Lung (tissue), 12 donors: Measurements from ENCODE around the gene GOLT1A. TPM values are rescaled to one million over a fixed set of nuclear protein-coding genes. Genes with fewer than 3 reads are reported as not detected.

ENCODE experiments used
- ATAC-seq: fragments of 200-7000 bp; cut with Tn5 transposase; one replicate; pipeline ENCODE4 v1.9.1; 2020; ENCODE audit warnings: moderate number of reproducible peaks; ENCODE audit not compliant: insufficient read depth, low FRiP score
- DNase-seq, 3 donors: peaks; one replicate each; pipeline ENCODE4 v3.0.0-alpha.2; 2013 to 2017
- H3K27ac ChIP-seq, 2 donors: one replicate each; pipeline ENCODE4 v1.5.1; 2013; ENCODE audit warnings: mild to moderate bottlenecking in 2 of 2, moderate library complexity in 2 of 2, control low read depth in 1 of 2, inconsistent platforms in 1 of 2, low read depth in 1 of 2, low read length in 1 of 2
- H3K27me3 ChIP-seq, 3 donors: one replicate each; pipeline ENCODE4 v1.5.1; 2013; ENCODE audit warnings: low read length in 2 of 3; ENCODE audit not compliant: control insufficient read depth in 3 of 3, insufficient read depth in 3 of 3
- H3K36me3 ChIP-seq, 4 donors: one replicate each; pipeline ENCODE4 v1.5.1; 2013; ENCODE audit warnings: low read length in 4 of 4, mild to moderate bottlenecking in 1 of 4, moderate library complexity in 1 of 4; ENCODE audit not compliant: control insufficient read depth in 4 of 4, insufficient read depth in 4 of 4
- H3K4me1 ChIP-seq, 5 donors: one replicate each; pipeline ENCODE4 v1.5.1; 2013; ENCODE audit warnings: low read length in 5 of 5, mild to moderate bottlenecking in 2 of 5, moderate library complexity in 1 of 5; ENCODE audit not compliant: control insufficient read depth in 5 of 5, insufficient read depth in 5 of 5
- H3K4me3 ChIP-seq: one replicate; pipeline ENCODE4 v1.5.1; 2013; ENCODE audit warnings: mild to moderate bottlenecking, control low read depth, moderate library complexity
- H3K9ac ChIP-seq, 2 donors: one replicate each; pipeline ENCODE4 v1.5.1; 2013; ENCODE audit warnings: low read length in 2 of 2, control low read depth in 1 of 2; ENCODE audit not compliant: insufficient read depth in 1 of 2
- H3K9me3 ChIP-seq, 4 donors: one replicate each; pipeline ENCODE4 v1.5.1; 2013; ENCODE audit warnings: low read length in 3 of 4, mild to moderate bottlenecking in 1 of 4, moderate library complexity in 1 of 4; ENCODE audit not compliant: control insufficient read depth in 4 of 4, insufficient read depth in 3 of 4
- WGBS, 2 donors: extraction: QIAGEN DNeasy Blood & Tissue Kit; methylation state at CpG; one replicate each; pipeline ENCODE4 v1.1.7; 2013; 5-methylcytosine and 5-hydroxymethylcytosine counted together
- polyA plus RNA-seq, 2 donors: library from polyadenylated mRNA; stranded (reverse); fragments of 200-250 nt; gene quantifications; one replicate each; pipeline ENCODE4 v1.2.1, GENCODE V29; 2013
- total RNA-seq, 2 donors: library from RNA; depleted of rRNA in 1 of 2; stranded (reverse); fragments of >200 nt in 1 of 2; gene quantifications; one replicate each; pipeline ENCODE4 v1.2.1, GENCODE V29; 2014 to 2021
- TF ChIP-seq, protein P1 (sequence below): IDR thresholded peaks from 2 replicates; pipeline ENCODE4 v1.5.1; 2012; ENCODE audit warnings: mild to moderate bottlenecking; ENCODE audit errors: control extremely low read depth, extremely low read depth
- donor health status: control.
- donor health status: control.
- donor health status: Bipolar disorder and iron deficiency.
- donor health status: healthy.
- donor health status: DM: yes; HTN: yes; CAD: no.

GOLT1A gene
- total and polyA plus RNA-seq, 4 donors, result 4.1 to 23.8 (median 7.7) TPM

DNA sequence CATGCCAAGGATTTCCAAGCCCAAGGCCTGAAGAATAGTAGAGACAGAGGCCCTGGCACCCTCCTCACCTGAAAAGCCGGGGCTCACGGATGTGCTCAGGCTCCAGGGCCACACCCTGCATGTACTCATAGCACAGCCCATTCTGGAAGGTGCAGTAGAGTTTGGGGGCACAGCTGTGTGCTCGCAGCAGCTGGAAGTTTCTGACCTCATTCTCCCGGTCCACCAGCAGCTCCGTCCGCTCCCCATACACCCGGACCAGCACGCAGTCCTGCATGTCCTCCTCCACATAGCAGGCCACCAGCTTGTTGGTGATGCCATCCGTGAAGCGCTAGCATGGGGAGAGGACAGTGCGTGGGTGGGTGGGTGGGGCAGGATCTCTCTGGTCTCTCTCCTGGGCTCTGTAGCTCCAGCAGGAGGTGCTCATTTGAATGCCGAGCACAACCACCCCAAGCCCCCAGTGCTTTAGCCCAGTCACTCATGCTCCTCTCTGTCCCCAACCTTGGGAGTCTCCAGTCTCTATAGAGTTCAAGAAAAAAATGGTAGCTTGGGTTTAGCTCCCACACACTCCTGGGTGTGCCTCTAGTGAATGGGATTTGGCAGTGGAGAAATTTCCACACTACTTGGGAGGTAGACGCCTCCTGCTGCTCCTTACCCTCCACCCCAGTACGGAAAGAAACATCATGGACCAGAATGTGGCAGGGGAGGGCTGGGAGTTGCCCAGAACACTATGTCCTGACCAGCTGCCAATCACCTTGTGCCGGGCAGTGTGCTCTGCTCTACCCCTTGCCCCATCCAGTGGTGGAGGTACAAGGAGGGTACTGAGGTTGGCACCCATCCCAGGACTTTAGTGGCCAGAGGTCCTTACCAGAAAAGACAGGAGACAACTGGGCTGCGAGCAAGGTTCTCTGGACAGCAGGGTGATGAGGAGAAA lies 63.9 kb downstream of the GOLT1A start:
- no peak overlapping the region for H3K9ac ChIP-seq
- TF ChIP-seq, protein P1, sequence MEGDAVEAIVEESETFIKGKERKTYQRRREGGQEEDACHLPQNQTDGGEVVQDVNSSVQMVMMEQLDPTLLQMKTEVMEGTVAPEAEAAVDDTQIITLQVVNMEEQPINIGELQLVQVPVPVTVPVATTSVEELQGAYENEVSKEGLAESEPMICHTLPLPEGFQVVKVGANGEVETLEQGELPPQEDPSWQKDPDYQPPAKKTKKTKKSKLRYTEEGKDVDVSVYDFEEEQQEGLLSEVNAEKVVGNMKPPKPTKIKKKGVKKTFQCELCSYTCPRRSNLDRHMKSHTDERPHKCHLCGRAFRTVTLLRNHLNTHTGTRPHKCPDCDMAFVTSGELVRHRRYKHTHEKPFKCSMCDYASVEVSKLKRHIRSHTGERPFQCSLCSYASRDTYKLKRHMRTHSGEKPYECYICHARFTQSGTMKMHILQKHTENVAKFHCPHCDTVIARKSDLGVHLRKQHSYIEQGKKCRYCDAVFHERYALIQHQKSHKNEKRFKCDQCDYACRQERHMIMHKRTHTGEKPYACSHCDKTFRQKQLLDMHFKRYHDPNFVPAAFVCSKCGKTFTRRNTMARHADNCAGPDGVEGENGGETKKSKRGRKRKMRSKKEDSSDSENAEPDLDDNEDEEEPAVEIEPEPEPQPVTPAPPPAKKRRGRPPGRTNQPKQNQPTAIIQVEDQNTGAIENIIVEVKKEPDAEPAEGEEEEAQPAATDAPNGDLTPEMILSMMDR, result no peak
- H3K4me1 ChIP-seq, result peaks cover 0 to 8% (median 3%) of the 10 kb centered on the region in 5 donors
- no peak for ATAC-seq
- no peak for DNase-seq
- 88 to 90% methylated on average over 16 of the region's 16 CpGs for whole genome bisulfite sequencing, 2 donors
- H3K4me3 ChIP-seq, result no peak overlapping the region
- no peaks in the 10 kb centered on the region for H3K27me3 ChIP-seq
- no peaks in the 10 kb centered on the region for H3K9me3 ChIP-seq
- no peaks in the 10 kb centered on the region for H3K36me3 ChIP-seq
- H3K27ac ChIP-seq, result no peak overlapping the region

DNA sequence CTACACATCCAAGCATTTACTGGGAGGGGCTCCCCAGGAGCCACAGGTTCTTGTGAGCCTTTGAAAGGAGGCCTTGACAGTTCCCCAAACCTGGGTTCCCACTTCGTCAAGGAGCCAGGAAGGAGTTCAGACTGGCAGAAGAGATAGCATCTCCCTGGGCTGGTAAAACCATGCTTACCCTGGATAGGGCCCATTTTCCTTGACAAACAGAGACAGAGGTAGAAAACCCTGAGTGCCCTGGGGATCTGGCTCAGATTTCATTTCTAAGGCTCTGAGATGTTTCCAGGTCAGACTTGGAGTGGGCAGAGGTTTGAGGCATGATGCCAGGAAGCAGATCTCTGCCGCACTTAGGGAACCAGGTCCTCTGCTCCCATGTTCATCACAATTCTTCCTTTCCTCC lies 64.7 kb downstream of the GOLT1A start:
- 51 to 54% methylated on average over 2 of the region's 2 CpGs for WGBS, 2 donors
- Histone ChIP-seq H3K9me3 (no peaks in the 10 kb centered on the region), H3K27ac (no peak overlapping the region), H3K27me3 (no peaks in the 10 kb centered on the region), H3K4me1 (peaks cover 0 to 8% (median 3%) of the 10 kb centered on the region in 5 donors), H3K9ac (no peak overlapping the region), H3K4me3 (no peak overlapping the region), H3K36me3 (no peaks in the 10 kb centered on the region)
- no peak for DNase-seq
- TF ChIP-seq, protein P1, result no peak
- ATAC-seq, result no peak

Other genes starting within 250 kb of the GOLT1A start
- 10 to 100 TPM; 42.0 to 52.6 TPM for gene SOX13, start 140.9 kb downstream of the GOLT1A start, total RNA-seq
- gene SOX13, start 140.9 kb downstream of the GOLT1A start, polyA plus RNA-seq, result 10 to 100 TPM; 14.7 to 18.5 TPM
- gene ETNK2, start 61.9 kb downstream of the GOLT1A start, total RNA-seq, result 1 to 10 TPM; 5.0 to 5.8 TPM
- 1 to 10 TPM; 2.2 to 2.8 TPM for gene ETNK2, start 61.9 kb downstream of the GOLT1A start, polyA plus RNA-seq
- under 1 TPM; 0.23 to 0.28 TPM for gene REN, start 47.7 kb downstream of the GOLT1A start, total RNA-seq
- gene REN, start 47.7 kb downstream of the GOLT1A start, polyA plus RNA-seq, result under 1 TPM; 0.31 to 0.75 TPM
- not detected for gene KISS1, start 17.5 kb downstream of the GOLT1A start, total RNA-seq
- 1 to 10 TPM in 1 of 2 donors, under 1 TPM in 1; 0.25 to 3.4 TPM for gene KISS1, start 17.5 kb downstream of the GOLT1A start, polyA plus RNA-seq
- gene PLEKHA6, start 145.9 kb upstream of the GOLT1A start, total RNA-seq, result 10 to 100 TPM in 1 of 2 donors, 1 to 10 TPM in 1; 2.8 to 10.5 TPM
- gene PLEKHA6, start 145.9 kb upstream of the GOLT1A start, polyA plus RNA-seq, result 1 to 10 TPM in 1 of 2 donors, under 1 TPM in 1; 0.88 to 3.8 TPM
- gene PPP1R15B, start 197.8 kb upstream of the GOLT1A start, total RNA-seq, result 10 to 100 TPM; 43.9 to 57.0 TPM
- gene PPP1R15B, start 197.8 kb upstream of the GOLT1A start, polyA plus RNA-seq, result 10 to 100 TPM; 14.6 to 29.8 TPM